ENCODE results near the gene CLDND2. TPM values are rescaled to one million over a fixed set of nuclear protein-coding genes. Genes with fewer than 3 reads are reported as not detected.

CLDND2 gene
- total RNA-seq, 1 experiment from 2014 or later, result 1.8 TPM

DNA sequence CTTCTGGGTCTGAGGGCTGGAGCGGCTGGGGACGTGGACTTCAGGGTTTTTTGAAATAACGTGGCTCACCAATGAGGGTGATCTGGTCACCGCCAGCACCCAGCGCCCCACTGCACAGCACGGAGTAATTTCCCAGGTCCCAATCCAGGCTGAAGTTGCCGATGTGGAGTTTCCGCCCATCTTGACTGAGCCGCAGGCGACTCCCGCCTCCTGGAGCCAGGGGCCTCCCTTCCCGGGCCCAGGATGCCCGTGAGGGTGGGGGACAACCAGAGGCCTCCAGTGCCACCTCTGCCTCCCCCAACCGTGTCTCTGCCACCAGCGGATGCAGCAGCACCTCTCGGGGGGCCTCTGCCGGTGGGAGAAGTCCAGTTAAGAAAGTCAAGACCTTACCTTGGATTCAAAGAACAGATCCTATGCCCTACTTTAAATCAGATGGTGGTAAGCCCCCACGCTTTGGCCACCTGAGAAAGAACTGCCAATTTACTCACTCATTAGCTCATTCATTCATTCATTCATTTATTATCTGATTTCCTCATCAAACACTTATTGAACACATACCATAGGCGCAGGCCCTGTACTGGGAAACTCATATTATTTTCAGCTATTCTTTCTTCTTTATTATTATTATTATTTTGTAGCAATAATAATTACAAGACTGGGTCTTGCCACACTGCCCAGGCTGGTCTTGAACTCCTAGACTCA lies 30.8 kb downstream of the CLDND2 start:
- Histone ChIP-seq H4K20me1 (ENCODE audit: insufficient read depth) (no peaks in the 10 kb centered on the region), H2AFZ (ENCODE audit: low read depth, low read length, poor library complexity, severe bottlenecking) (peak overlapping the region; percentile 90), H3K4me2 (ENCODE audit: low read length) (peak overlapping the region; percentile 90), H3K27me3 (ENCODE audit: insufficient read depth, low read length) (no peaks in the 10 kb centered on the region), H3K4me1 (ENCODE audit: control insufficient read depth in 1 of 2, insufficient read depth in 2 of 2, low read length in 2 of 2) (peaks cover 5 to 42% of the 10 kb centered on the region in 2 experiments; a peak in 3 of 4 replicates), H3K4me3 (replicated peaks in 1 of 2; ENCODE audit: low read depth in 1 of 2, low read length in 2 of 2) (peak overlapping the region; percentile 54 to 67), H3K36me3 (ENCODE audit: control insufficient read depth in 1 of 2, insufficient read depth in 2 of 2, low read length in 2 of 2) (no peaks in the 10 kb centered on the region), H3K9me3 (ENCODE audit: control insufficient read depth in 1 of 2, insufficient read depth in 1 of 2, low read depth in 1 of 2, low read length in 2 of 2) (no peaks in the 10 kb centered on the region), H3K79me2 (ENCODE audit: insufficient read depth, low read length) (no peaks in the 10 kb centered on the region), H3K9me2 (ENCODE audit: insufficient read depth) (no peaks in the 10 kb centered on the region), H3K27ac (ENCODE audit: low read depth, low read length) (peak overlapping the region; percentile 55), H3K9ac (ENCODE audit: low read length) (peak overlapping the region; percentile 70)
- ChIA-PET POLR2A (no interaction called here), CTCF (interaction anchor here (0.7 to 1.0 kb wide), 2 partner anchors 70 to 319 kb away, joined by 3 to 5 read pairs; no protein-coding TSS in a partner anchor), RAD21 (ENCODE audit: low non-redundant PET in 1 of 2, low total read pairs in 2 of 2, uncharacterized antibody in 2 of 2, unreplicated experiment in 2 of 2) (interaction anchor here in 1 of 2 experiments (0.6 kb wide), 1 partner anchor 73 kb away, joined by 4 read pairs; no protein-coding TSS in a partner anchor)
- no peak for TF ChIP-seq EGR1 (IDR thresholded peaks at IDR 0.05; ENCODE audit: low read depth)
- TF ChIP-seq ZNF274 (IDR thresholded peaks at IDR 0.05; ENCODE audit: low read depth, low read length), result no peak
- TF ChIP-seq, protein P1, sequence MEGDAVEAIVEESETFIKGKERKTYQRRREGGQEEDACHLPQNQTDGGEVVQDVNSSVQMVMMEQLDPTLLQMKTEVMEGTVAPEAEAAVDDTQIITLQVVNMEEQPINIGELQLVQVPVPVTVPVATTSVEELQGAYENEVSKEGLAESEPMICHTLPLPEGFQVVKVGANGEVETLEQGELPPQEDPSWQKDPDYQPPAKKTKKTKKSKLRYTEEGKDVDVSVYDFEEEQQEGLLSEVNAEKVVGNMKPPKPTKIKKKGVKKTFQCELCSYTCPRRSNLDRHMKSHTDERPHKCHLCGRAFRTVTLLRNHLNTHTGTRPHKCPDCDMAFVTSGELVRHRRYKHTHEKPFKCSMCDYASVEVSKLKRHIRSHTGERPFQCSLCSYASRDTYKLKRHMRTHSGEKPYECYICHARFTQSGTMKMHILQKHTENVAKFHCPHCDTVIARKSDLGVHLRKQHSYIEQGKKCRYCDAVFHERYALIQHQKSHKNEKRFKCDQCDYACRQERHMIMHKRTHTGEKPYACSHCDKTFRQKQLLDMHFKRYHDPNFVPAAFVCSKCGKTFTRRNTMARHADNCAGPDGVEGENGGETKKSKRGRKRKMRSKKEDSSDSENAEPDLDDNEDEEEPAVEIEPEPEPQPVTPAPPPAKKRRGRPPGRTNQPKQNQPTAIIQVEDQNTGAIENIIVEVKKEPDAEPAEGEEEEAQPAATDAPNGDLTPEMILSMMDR (IDR thresholded peaks at IDR 0.05 in 2 of 3, conservative IDR thresholded peaks at IDR 0.05 in 1 of 3; ENCODE audit: borderline replicate concordance in 1 of 3, insufficient read depth in 1 of 3, low read depth in 2 of 3, low read length in 2 of 3), result no peak
- TF ChIP-seq, protein P2, sequence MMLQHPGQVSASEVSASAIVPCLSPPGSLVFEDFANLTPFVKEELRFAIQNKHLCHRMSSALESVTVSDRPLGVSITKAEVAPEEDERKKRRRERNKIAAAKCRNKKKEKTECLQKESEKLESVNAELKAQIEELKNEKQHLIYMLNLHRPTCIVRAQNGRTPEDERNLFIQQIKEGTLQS (IDR thresholded peaks at IDR 0.05), result no peak
- TF ChIP-seq POLR2AphosphoS5 (IDR thresholded peaks at IDR 0.05; ENCODE audit: low read depth, low read length), result no peak
- TF ChIP-seq, protein P3, sequence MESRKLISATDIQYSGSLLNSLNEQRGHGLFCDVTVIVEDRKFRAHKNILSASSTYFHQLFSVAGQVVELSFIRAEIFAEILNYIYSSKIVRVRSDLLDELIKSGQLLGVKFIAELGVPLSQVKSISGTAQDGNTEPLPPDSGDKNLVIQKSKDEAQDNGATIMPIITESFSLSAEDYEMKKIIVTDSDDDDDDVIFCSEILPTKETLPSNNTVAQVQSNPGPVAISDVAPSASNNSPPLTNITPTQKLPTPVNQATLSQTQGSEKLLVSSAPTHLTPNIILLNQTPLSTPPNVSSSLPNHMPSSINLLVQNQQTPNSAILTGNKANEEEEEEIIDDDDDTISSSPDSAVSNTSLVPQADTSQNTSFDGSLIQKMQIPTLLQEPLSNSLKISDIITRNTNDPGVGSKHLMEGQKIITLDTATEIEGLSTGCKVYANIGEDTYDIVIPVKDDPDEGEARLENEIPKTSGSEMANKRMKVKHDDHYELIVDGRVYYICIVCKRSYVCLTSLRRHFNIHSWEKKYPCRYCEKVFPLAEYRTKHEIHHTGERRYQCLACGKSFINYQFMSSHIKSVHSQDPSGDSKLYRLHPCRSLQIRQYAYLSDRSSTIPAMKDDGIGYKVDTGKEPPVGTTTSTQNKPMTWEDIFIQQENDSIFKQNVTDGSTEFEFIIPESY (IDR thresholded peaks at IDR 0.05; ENCODE audit: extremely low read depth, insufficient replicate concordance, low read length), result no peak
- TF ChIP-seq, protein P4, sequence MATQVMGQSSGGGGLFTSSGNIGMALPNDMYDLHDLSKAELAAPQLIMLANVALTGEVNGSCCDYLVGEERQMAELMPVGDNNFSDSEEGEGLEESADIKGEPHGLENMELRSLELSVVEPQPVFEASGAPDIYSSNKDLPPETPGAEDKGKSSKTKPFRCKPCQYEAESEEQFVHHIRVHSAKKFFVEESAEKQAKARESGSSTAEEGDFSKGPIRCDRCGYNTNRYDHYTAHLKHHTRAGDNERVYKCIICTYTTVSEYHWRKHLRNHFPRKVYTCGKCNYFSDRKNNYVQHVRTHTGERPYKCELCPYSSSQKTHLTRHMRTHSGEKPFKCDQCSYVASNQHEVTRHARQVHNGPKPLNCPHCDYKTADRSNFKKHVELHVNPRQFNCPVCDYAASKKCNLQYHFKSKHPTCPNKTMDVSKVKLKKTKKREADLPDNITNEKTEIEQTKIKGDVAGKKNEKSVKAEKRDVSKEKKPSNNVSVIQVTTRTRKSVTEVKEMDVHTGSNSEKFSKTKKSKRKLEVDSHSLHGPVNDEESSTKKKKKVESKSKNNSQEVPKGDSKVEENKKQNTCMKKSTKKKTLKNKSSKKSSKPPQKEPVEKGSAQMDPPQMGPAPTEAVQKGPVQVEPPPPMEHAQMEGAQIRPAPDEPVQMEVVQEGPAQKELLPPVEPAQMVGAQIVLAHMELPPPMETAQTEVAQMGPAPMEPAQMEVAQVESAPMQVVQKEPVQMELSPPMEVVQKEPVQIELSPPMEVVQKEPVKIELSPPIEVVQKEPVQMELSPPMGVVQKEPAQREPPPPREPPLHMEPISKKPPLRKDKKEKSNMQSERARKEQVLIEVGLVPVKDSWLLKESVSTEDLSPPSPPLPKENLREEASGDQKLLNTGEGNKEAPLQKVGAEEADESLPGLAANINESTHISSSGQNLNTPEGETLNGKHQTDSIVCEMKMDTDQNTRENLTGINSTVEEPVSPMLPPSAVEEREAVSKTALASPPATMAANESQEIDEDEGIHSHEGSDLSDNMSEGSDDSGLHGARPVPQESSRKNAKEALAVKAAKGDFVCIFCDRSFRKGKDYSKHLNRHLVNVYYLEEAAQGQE (IDR thresholded peaks at IDR 0.05; ENCODE audit: low read depth), result no peak
- no peak for TF ChIP-seq CBX3 (IDR thresholded peaks at IDR 0.05; ENCODE audit: low read depth)
- TF ChIP-seq CEBPB (IDR thresholded peaks at IDR 0.05; ENCODE audit: low read depth), result no peak
- TF ChIP-seq JUND (IDR thresholded peaks at IDR 0.05), result no peak
- no peak for TF ChIP-seq EZH2phosphoT487 (IDR thresholded peaks at IDR 0.05; ENCODE audit: borderline replicate concordance)
- TF ChIP-seq TCF7L2 (IDR thresholded peaks at IDR 0.05; ENCODE audit: borderline replicate concordance, extremely low read depth, insufficient read depth, insufficient read length), result no peak
- TF ChIP-seq SP1 (IDR thresholded peaks at IDR 0.05; ENCODE audit: low read depth), result no peak
- ATAC-seq (no peak), DNase-seq (ENCODE audit: low read depth, low spot score) (no peak)
- TSS peak; percentile 65 for BruUV-seq (replicated peaks)
- intact Hi-C loops (cut with micrococcal nuclease), result no loop called here
